ENCODE measurements around the gene SLC16A7.

SLC16A7 gene

GRCh38 chr12:59677857-59678256 lies 82.0 kb downstream of the SLC16A7 start:
- H3K4me1 ChIP-seq (ENCODE audit: control insufficient read depth, low read depth, low read length): no peaks in the 10 kb centered on the region
- no peaks in the 10 kb centered on the region for H3K36me3 ChIP-seq (ENCODE audit: control insufficient read depth, low read depth, low read length)
- no peak overlapping the region for H3K27ac ChIP-seq (ENCODE audit: low read length)
- H3K27me3 ChIP-seq (ENCODE audit: control insufficient read depth, insufficient read depth, low read length): no peaks in the 10 kb centered on the region
- no peaks in the 10 kb centered on the region for H3K9me3 ChIP-seq (ENCODE audit: control insufficient read depth, low read depth, low read length)
- no peak overlapping the region for H3K4me3 ChIP-seq (ENCODE audit: low read length)
- no peak overlapping the region for H3K9ac ChIP-seq (ENCODE audit: low read length)

- no peak overlapping the region for H3K27ac ChIP-seq (ENCODE audit: low read length)
- no peaks in the 10 kb centered on the region for H3K4me1 ChIP-seq (ENCODE audit: control insufficient read depth, low read depth, low read length)
- H3K27me3 ChIP-seq (ENCODE audit: control insufficient read depth, insufficient read depth, low read length): no peaks in the 10 kb centered on the region
- no peaks in the 10 kb centered on the region for H3K9me3 ChIP-seq (ENCODE audit: control insufficient read depth, low read depth, low read length)
- H3K4me3 ChIP-seq (ENCODE audit: low read length): no peak overlapping the region
- H3K36me3 ChIP-seq (ENCODE audit: control insufficient read depth, low read depth, low read length): no peaks in the 10 kb centered on the region
- H3K9ac ChIP-seq (ENCODE audit: low read length): no peak overlapping the region
Observed at GRCh38 chr12:59678759-59679411, 83.1 kb downstream of the SLC16A7 start.

DNA sequence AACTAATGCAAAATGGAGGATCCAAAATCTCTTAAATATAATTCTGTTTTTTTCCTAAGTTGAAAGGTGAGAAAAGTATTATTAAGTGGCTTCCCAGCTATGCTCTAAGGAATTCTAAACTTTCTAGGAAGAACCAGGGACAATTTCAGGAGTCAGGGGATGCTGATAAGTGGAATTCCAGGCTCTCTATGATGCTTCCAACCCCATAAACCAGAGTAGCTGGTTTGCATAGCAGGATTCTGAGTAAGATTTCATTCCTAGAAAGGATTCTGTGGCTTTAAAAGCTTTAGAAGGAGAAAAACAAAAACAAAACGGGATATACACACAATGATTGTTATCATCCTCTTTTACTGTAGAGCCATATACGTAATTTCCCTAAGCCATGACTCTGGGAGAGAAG lies 93.9 kb downstream of the SLC16A7 start:
- Histone ChIP-seq H3K4me1 (ENCODE audit: control insufficient read depth, low read depth, low read length) (no peaks in the 10 kb centered on the region), H3K27me3 (ENCODE audit: control insufficient read depth, insufficient read depth, low read length) (no peaks in the 10 kb centered on the region), H3K27ac (ENCODE audit: low read length) (no peak overlapping the region)

DNA sequence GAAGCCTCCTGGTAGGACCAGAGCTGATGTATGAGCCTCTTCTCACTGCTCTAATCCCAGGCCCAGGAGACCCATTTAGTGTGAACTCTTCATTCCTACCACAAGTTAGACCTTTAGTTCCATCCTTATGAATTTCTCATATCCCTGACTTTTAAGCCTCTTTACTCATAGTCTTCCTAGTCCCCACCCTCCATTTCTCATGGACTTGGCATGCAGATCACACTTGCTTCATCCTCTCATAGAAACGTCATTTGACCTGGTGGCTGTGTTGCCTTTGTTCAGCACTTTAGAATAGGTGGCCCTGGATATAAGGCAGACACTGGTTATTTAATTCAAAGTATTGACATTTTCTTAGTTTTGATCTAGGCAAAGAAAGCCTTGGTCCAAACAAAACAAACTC lies 99.5 kb downstream of the SLC16A7 start:
- H3K9me3 ChIP-seq (ENCODE audit: control insufficient read depth, low read depth, low read length): no peaks in the 10 kb centered on the region
- H3K4me1 ChIP-seq (ENCODE audit: control insufficient read depth, low read depth, low read length): no peaks in the 10 kb centered on the region
- no peak overlapping the region for H3K9ac ChIP-seq (ENCODE audit: low read length)
- no peak overlapping the region for H3K4me3 ChIP-seq (ENCODE audit: low read length)
- no peaks in the 10 kb centered on the region for H3K27me3 ChIP-seq (ENCODE audit: control insufficient read depth, insufficient read depth, low read length)
- no peaks in the 10 kb centered on the region for H3K36me3 ChIP-seq (ENCODE audit: control insufficient read depth, low read depth, low read length)
- H3K27ac ChIP-seq (ENCODE audit: low read length): no peak overlapping the region

More for the DNA sequence above, 93.9 kb downstream of the SLC16A7 start:
- H3K9me3 ChIP-seq (ENCODE audit: control insufficient read depth, low read depth, low read length): no peaks in the 10 kb centered on the region
- H3K9ac ChIP-seq (ENCODE audit: low read length): no peak overlapping the region
- H3K4me3 ChIP-seq (ENCODE audit: low read length): no peak overlapping the region
- no peaks in the 10 kb centered on the region for H3K36me3 ChIP-seq (ENCODE audit: control insufficient read depth, low read depth, low read length)

- no peaks in the 10 kb centered on the region for H3K9me3 ChIP-seq (ENCODE audit: control insufficient read depth, low read depth, low read length)
- H3K27ac ChIP-seq (ENCODE audit: low read length): no peak overlapping the region
- H3K4me3 ChIP-seq (ENCODE audit: low read length): no peak overlapping the region
- no peaks in the 10 kb centered on the region for H3K27me3 ChIP-seq (ENCODE audit: control insufficient read depth, insufficient read depth, low read length)
- no peak overlapping the region for H3K9ac ChIP-seq (ENCODE audit: low read length)
- no peaks in the 10 kb centered on the region for H3K4me1 ChIP-seq (ENCODE audit: control insufficient read depth, low read depth, low read length)
- H3K36me3 ChIP-seq (ENCODE audit: control insufficient read depth, low read depth, low read length): no peaks in the 10 kb centered on the region
Observed at GRCh38 chr12:59698600-59698999, 102.8 kb downstream of the SLC16A7 start.

- Histone ChIP-seq H3K4me3 (ENCODE audit: low read length) (no peak overlapping the region), H3K9ac (ENCODE audit: low read length) (no peak overlapping the region), H3K9me3 (ENCODE audit: control insufficient read depth, low read depth, low read length) (no peaks in the 10 kb centered on the region), H3K27me3 (ENCODE audit: control insufficient read depth, insufficient read depth, low read length) (no peaks in the 10 kb centered on the region), H3K4me1 (ENCODE audit: control insufficient read depth, low read depth, low read length) (no peaks in the 10 kb centered on the region), H3K36me3 (ENCODE audit: control insufficient read depth, low read depth, low read length) (no peaks in the 10 kb centered on the region), H3K27ac (ENCODE audit: low read length) (no peak overlapping the region)
Observed at GRCh38 chr12:59699421-59700152, 103.8 kb downstream of the SLC16A7 start.

- Histone ChIP-seq H3K27ac (ENCODE audit: low read length) (no peak overlapping the region), H3K9me3 (ENCODE audit: control insufficient read depth, low read depth, low read length) (no peaks in the 10 kb centered on the region), H3K27me3 (ENCODE audit: control insufficient read depth, insufficient read depth, low read length) (no peaks in the 10 kb centered on the region), H3K36me3 (ENCODE audit: control insufficient read depth, low read depth, low read length) (no peaks in the 10 kb centered on the region), H3K9ac (ENCODE audit: low read length) (no peak overlapping the region), H3K4me1 (ENCODE audit: control insufficient read depth, low read depth, low read length) (no peaks in the 10 kb centered on the region), H3K4me3 (ENCODE audit: low read length) (no peak overlapping the region)
Observed at GRCh38 chr12:59700153-59700450, 104.3 kb downstream of the SLC16A7 start.

GRCh38 chr12:59708064-59708463 lies 112.2 kb downstream of the SLC16A7 start:
- Histone ChIP-seq H3K36me3 (ENCODE audit: control insufficient read depth, low read depth, low read length) (no peaks in the 10 kb centered on the region), H3K9me3 (ENCODE audit: control insufficient read depth, low read depth, low read length) (no peaks in the 10 kb centered on the region), H3K4me3 (ENCODE audit: low read length) (no peak overlapping the region), H3K27me3 (ENCODE audit: control insufficient read depth, insufficient read depth, low read length) (no peaks in the 10 kb centered on the region), H3K27ac (ENCODE audit: low read length) (no peak overlapping the region), H3K4me1 (ENCODE audit: control insufficient read depth, low read depth, low read length) (no peaks in the 10 kb centered on the region), H3K9ac (ENCODE audit: low read length) (no peak overlapping the region)

DNA sequence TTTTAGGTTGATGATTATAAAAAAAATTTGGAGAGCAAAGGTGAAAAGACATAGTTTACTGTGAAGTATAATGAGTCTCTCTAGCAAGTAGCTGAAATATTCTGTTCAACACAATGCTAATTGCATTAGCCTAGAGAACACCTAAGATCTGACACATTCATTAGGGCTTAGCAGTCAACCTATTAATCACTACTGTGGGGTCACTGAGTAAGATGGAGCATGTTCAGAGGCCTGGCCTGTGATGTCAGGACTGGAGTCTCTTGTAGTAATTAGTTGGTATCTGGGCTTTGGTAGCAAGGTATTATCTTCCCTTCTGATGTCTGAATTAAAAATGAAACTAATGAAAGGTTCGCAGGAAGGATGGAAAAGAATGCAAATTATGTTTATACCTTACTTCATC lies 112.7 kb downstream of the SLC16A7 start:
- Histone ChIP-seq H3K36me3 (ENCODE audit: control insufficient read depth, low read depth, low read length) (no peaks in the 10 kb centered on the region), H3K9me3 (ENCODE audit: control insufficient read depth, low read depth, low read length) (no peaks in the 10 kb centered on the region), H3K27me3 (ENCODE audit: control insufficient read depth, insufficient read depth, low read length) (no peaks in the 10 kb centered on the region), H3K27ac (ENCODE audit: low read length) (no peak overlapping the region), H3K4me1 (ENCODE audit: control insufficient read depth, low read depth, low read length) (no peaks in the 10 kb centered on the region), H3K9ac (ENCODE audit: low read length) (no peak overlapping the region), H3K4me3 (ENCODE audit: low read length) (no peak overlapping the region)

- Histone ChIP-seq H3K27me3 (ENCODE audit: control insufficient read depth, insufficient read depth, low read length) (no peaks in the 10 kb centered on the region), H3K9me3 (ENCODE audit: control insufficient read depth, low read depth, low read length) (no peaks in the 10 kb centered on the region), H3K4me3 (ENCODE audit: low read length) (no peak overlapping the region), H3K27ac (ENCODE audit: low read length) (no peak overlapping the region), H3K36me3 (ENCODE audit: control insufficient read depth, low read depth, low read length) (no peaks in the 10 kb centered on the region), H3K9ac (ENCODE audit: low read length) (no peak overlapping the region), H3K4me1 (ENCODE audit: control insufficient read depth, low read depth, low read length) (no peaks in the 10 kb centered on the region)
Observed at GRCh38 chr12:59710004-59710628, 114.3 kb downstream of the SLC16A7 start.

DNA sequence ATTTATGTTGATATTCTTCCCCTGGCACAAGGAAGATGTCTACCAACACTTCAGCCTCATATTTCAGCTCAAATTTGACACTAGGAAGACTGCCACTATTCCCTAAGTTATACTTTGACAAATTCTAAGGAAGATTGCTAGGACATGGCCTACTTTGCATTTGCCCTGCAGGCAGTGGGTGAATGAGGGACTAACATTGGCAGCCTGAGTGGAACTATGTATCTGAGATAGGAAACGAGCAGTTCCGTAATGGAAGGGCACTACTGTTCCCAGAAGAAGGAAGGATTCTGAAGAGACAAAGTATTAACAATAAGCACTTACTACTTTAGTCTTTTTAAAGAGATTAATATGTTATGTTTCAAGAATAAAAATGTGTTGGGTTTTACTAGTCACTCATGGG lies 115.1 kb downstream of the SLC16A7 start:
- Histone ChIP-seq H3K4me3 (ENCODE audit: low read length) (no peak overlapping the region), H3K4me1 (ENCODE audit: control insufficient read depth, low read depth, low read length) (no peaks in the 10 kb centered on the region), H3K27ac (ENCODE audit: low read length) (no peak overlapping the region), H3K36me3 (ENCODE audit: control insufficient read depth, low read depth, low read length) (no peaks in the 10 kb centered on the region), H3K9ac (ENCODE audit: low read length) (no peak overlapping the region), H3K27me3 (ENCODE audit: control insufficient read depth, insufficient read depth, low read length) (no peaks in the 10 kb centered on the region), H3K9me3 (ENCODE audit: control insufficient read depth, low read depth, low read length) (no peaks in the 10 kb centered on the region)

GRCh38 chr12:59715434-59715833 lies 119.6 kb downstream of the SLC16A7 start:
- no peaks in the 10 kb centered on the region for H3K9me3 ChIP-seq (ENCODE audit: control insufficient read depth, low read depth, low read length)
- no peak overlapping the region for H3K4me3 ChIP-seq (ENCODE audit: low read length)
- H3K4me1 ChIP-seq (ENCODE audit: control insufficient read depth, low read depth, low read length): no peaks in the 10 kb centered on the region
- no peaks in the 10 kb centered on the region for H3K36me3 ChIP-seq (ENCODE audit: control insufficient read depth, low read depth, low read length)
- H3K9ac ChIP-seq (ENCODE audit: low read length): no peak overlapping the region
- no peak overlapping the region for H3K27ac ChIP-seq (ENCODE audit: low read length)
- H3K27me3 ChIP-seq (ENCODE audit: control insufficient read depth, insufficient read depth, low read length): no peaks in the 10 kb centered on the region
